Esophagus muscularis mucosa (tissue), 3 donors: ENCODE measurements around the gene FLCN.

Experiments
- POLR2A ChIP-seq: fragments of 450-650 bp; IDR thresholded peaks from one replicate; pipeline ENCODE4 v1.6.1; 2017; ENCODE audit warnings: antibody characterized with exemption, moderate library complexity, mild to moderate bottlenecking, low read depth
- POLR2AphosphoS5 ChIP-seq, 2 donors: sonication (generic); formaldehyde crosslinking; IDR thresholded peaks; one replicate each; pipeline ENCODE4 v1.6.1; 2017; ENCODE audit warnings: antibody characterized with exemption in 2 of 2
- TF ChIP-seq, protein P1 (sequence below), 3 experiments: fragments of 200-600 bp in 2 of 3; fragments of 450-650 bp in 1 of 3; sonication (generic) in 2 of 3; IDR thresholded peaks; one replicate each; pipeline ENCODE4 v1.5.1; 2017 to 2019; ENCODE audit warnings: antibody characterized with exemption in 3 of 3, mild to moderate bottlenecking in 2 of 3, moderate library complexity in 1 of 3

DNA sequence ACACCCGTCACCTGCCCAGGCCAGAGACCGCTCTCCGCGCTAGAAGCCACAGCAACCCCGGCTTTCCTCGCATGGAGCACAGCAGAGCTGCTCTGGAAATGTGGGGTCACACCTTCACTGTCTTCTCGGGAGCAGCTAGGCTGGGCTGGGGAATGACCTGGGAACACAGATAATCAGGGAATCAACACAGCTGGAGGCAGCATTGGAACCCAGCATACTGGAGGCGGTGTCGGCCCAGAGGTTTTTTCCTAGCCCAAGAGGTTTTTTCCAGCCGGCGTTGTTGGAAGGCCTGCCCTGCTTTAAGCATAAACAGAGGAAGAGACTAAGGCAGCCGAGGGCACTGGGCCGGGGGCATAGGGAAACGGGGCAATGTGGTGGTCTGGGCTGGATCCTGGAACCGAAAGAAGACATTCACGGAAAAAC is 30.0 kb downstream of the FLCN start:
- no peak for TF ChIP-seq POLR2A
- TF ChIP-seq, protein P1, sequence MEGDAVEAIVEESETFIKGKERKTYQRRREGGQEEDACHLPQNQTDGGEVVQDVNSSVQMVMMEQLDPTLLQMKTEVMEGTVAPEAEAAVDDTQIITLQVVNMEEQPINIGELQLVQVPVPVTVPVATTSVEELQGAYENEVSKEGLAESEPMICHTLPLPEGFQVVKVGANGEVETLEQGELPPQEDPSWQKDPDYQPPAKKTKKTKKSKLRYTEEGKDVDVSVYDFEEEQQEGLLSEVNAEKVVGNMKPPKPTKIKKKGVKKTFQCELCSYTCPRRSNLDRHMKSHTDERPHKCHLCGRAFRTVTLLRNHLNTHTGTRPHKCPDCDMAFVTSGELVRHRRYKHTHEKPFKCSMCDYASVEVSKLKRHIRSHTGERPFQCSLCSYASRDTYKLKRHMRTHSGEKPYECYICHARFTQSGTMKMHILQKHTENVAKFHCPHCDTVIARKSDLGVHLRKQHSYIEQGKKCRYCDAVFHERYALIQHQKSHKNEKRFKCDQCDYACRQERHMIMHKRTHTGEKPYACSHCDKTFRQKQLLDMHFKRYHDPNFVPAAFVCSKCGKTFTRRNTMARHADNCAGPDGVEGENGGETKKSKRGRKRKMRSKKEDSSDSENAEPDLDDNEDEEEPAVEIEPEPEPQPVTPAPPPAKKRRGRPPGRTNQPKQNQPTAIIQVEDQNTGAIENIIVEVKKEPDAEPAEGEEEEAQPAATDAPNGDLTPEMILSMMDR (IDR thresholded peaks at IDR 0.05): no peak
- no peak for TF ChIP-seq POLR2AphosphoS5 (IDR thresholded peaks at IDR 0.05)
